HCT116 (cell line): ENCODE measurements around the gene TNS3. TPM values are rescaled to one million over a fixed set of nuclear protein-coding genes. Genes with fewer than 3 reads are reported as not detected.

Experiments
- ATAC-seq: fragments of 200-7000 bp; cut with Tn5 transposase; 2 replicates; pipeline ENCODE4 v1.9.1; 2020; ENCODE audit warnings: mild to moderate bottlenecking, moderate library complexity
- BruUV-seq: library from RNA; stranded (reverse); fragments of 400-500 nt; replicated peaks from 2 replicates; lab custom pipeline; 2021; lab: Mats Ljungman, UMichigan
- CTCF ChIA-PET: fragments of 300-600 bp; sonication (Branson Sonifier 250); formaldehyde crosslinking; loops from one replicate; lab custom pipeline; 2021; ENCODE audit warnings: antibody characterized with exemption; lab: Charles Lee
- POLR2A ChIA-PET: fragments of 300-600, 350-600 bp; sonication (Branson Sonifier 250); formaldehyde crosslinking; loops from one replicate; lab custom pipeline; 2021; ENCODE audit warnings: antibody characterized with exemption; lab: Charles Lee
- RAD21 ChIA-PET, 2 experiments: fragments of 300-600 bp; sonication (Branson Sonifier 250); formaldehyde crosslinking; loops; one replicate each; lab custom pipeline; 2023; ENCODE audit warnings: low total read pairs in 2 of 2; ENCODE audit not compliant: uncharacterized antibody in 2 of 2, unreplicated experiment in 2 of 2, low non-redundant PET in 1 of 2; lab: Charles Lee
- DNase-seq: peaks from one replicate; pipeline ENCODE4 v3.0.0-alpha.2; 2010; ENCODE audit warnings: low read depth, low spot score
- H2AFZ ChIP-seq: fragments of 200-600 bp; shearing (Covaris generic), sonication (generic); 2 replicates; pipeline ENCODE4 v1.6.1; 2017; ENCODE audit warnings: low read depth, mixed run types, mixed read lengths, antibody characterized with exemption, low read length; ENCODE audit not compliant: poor library complexity, severe bottlenecking
- H3K27ac ChIP-seq: 2 replicates; pipeline ENCODE4 v1.5.1; 2012; ENCODE audit warnings: low read depth, low read length
- H3K27me3 ChIP-seq: fragments of 200-600 bp; sonication (generic); 2 replicates; pipeline ENCODE4 v1.6.1; 2016; ENCODE audit warnings: mixed run types, low read length, mixed read lengths; ENCODE audit not compliant: insufficient read depth
- H3K36me3 ChIP-seq, 2 experiments: fragments of 200-500 bp in 1 of 2; fragments of 200-600 bp in 1 of 2; sonication (Bioruptor generic) in 1 of 2; sonication (generic) in 1 of 2; 2 replicates each; pipeline versions ENCODE4 v1.5.1 to v1.6.1; 2014 to 2016; ENCODE audit warnings: low read length in 2 of 2, inconsistent platforms in 1 of 2, mixed read lengths in 1 of 2, mixed run types in 1 of 2; ENCODE audit not compliant: insufficient read depth in 2 of 2, control insufficient read depth in 1 of 2
- H3K4me1 ChIP-seq, 2 experiments: fragments of 200-600 bp in 1 of 2; sonication (generic) in 1 of 2; 2 replicates each; pipeline versions ENCODE4 v1.5.1 to v1.6.1; 2012 to 2017; ENCODE audit warnings: low read length in 2 of 2, inconsistent platforms in 1 of 2, mild to moderate bottlenecking in 1 of 2, mixed read lengths in 1 of 2, mixed run types in 1 of 2, moderate library complexity in 1 of 2; ENCODE audit not compliant: insufficient read depth in 2 of 2, control insufficient read depth in 1 of 2
- H3K4me2 ChIP-seq: fragments of 200-600 bp; sonication (generic); 2 replicates; pipeline ENCODE4 v1.6.1; 2017; ENCODE audit warnings: mixed run types, low read length, mixed read lengths
- H3K4me3 ChIP-seq, 2 experiments: fragments of 200-600 bp in 1 of 2; sonication (generic) in 1 of 2; replicated peaks in 1 of 2; 2 replicates each; pipeline ENCODE4 v1.5.1; 2011 to 2016; ENCODE audit warnings: low read length in 2 of 2, control low read depth in 1 of 2, low read depth in 1 of 2, mild to moderate bottlenecking in 1 of 2, mixed read lengths in 1 of 2, mixed run types in 1 of 2
- H3K79me2 ChIP-seq: fragments of 200-600 bp; sonication (generic); 2 replicates; pipeline ENCODE4 v1.6.1; 2017; ENCODE audit warnings: mild to moderate bottlenecking, mixed run types, low read length, moderate library complexity, mixed read lengths; ENCODE audit not compliant: insufficient read depth
- H3K9ac ChIP-seq: fragments of 200-600 bp; sonication (generic); 2 replicates; pipeline ENCODE4 v1.6.1; 2016; ENCODE audit warnings: low read length, mixed read lengths
- H3K9me2 ChIP-seq: fragments of 200-600 bp; sonication (generic), shearing (Covaris generic); 2 replicates; pipeline ENCODE4 v1.6.1; 2017; ENCODE audit warnings: mixed run types, mild to moderate bottlenecking, moderate library complexity; ENCODE audit not compliant: insufficient read depth
- H3K9me3 ChIP-seq, 2 experiments: fragments of 200-500 bp in 1 of 2; fragments of 200-600 bp in 1 of 2; sonication (Bioruptor generic) in 1 of 2; sonication (generic) in 1 of 2; 2 replicates each; pipeline ENCODE4 v1.6.1; 2014 to 2017; ENCODE audit warnings: low read length in 2 of 2, mixed read lengths in 2 of 2, inconsistent platforms in 1 of 2, low read depth in 1 of 2, mild to moderate bottlenecking in 1 of 2, mixed run types in 1 of 2, moderate library complexity in 1 of 2; ENCODE audit not compliant: control insufficient read depth in 1 of 2, insufficient read depth in 1 of 2
- H4K20me1 ChIP-seq: fragments of 200-600 bp; sonication (generic), shearing (Covaris generic); 2 replicates; pipeline ENCODE4 v1.6.1; 2017; ENCODE audit warnings: mixed run types, mild to moderate bottlenecking, moderate library complexity; ENCODE audit not compliant: insufficient read depth
- CBX3 ChIP-seq: IDR thresholded peaks from 2 replicates; pipeline ENCODE4 v1.6.1; 2012; ENCODE audit warnings: low read depth
- CEBPB ChIP-seq: IDR thresholded peaks from 2 replicates; pipeline ENCODE4 v1.6.1; 2012; ENCODE audit warnings: low read depth
- EGR1 ChIP-seq: IDR thresholded peaks from 2 replicates; pipeline ENCODE4 v1.6.1; 2012; ENCODE audit warnings: low read depth
- ELF1 ChIP-seq: IDR thresholded peaks from 2 replicates; pipeline ENCODE4 v1.6.1; 2012; ENCODE audit warnings: low read depth, borderline replicate concordance
- EZH2 ChIP-seq: fragments of 200-600 bp; sonication (generic); IDR thresholded peaks from 2 replicates; pipeline ENCODE4 v1.6.1; 2017; ENCODE audit warnings: antibody characterized with exemption, mixed run types
- JUND ChIP-seq: IDR thresholded peaks from 2 replicates; pipeline ENCODE4 v1.6.1; 2012
- POLR2A ChIP-seq: IDR thresholded peaks from 2 replicates; pipeline ENCODE4 v1.7.0; 2011; ENCODE audit warnings: borderline replicate concordance; ENCODE audit not compliant: insufficient read depth, insufficient read length; ENCODE audit errors: extremely low read depth
- POLR2AphosphoS5 ChIP-seq: IDR thresholded peaks from 2 replicates; pipeline ENCODE4 v1.6.1; 2011; ENCODE audit warnings: mild to moderate bottlenecking, low read depth, low read length, moderate library complexity
- RAD21 ChIP-seq: IDR thresholded peaks from 2 replicates; pipeline ENCODE4 v1.6.1; 2012; ENCODE audit warnings: low read depth, mild to moderate bottlenecking
- SIN3A ChIP-seq: IDR thresholded peaks from 2 replicates; pipeline ENCODE4 v1.6.1; 2012; ENCODE audit warnings: low read depth
- SP1 ChIP-seq: IDR thresholded peaks from 2 replicates; pipeline ENCODE4 v1.6.1; 2012; ENCODE audit warnings: low read depth
- SRF ChIP-seq: IDR thresholded peaks from 2 replicates; pipeline ENCODE4 v1.6.1; 2012; ENCODE audit warnings: low read depth
- YY1 ChIP-seq: IDR thresholded peaks from 2 replicates; pipeline ENCODE4 v1.6.1; 2011; ENCODE audit warnings: low read length, low read depth, moderate library complexity, mild to moderate bottlenecking; ENCODE audit not compliant: insufficient replicate concordance; ENCODE audit errors: extremely low read depth
- ZFX ChIP-seq: fragments of 450-650 bp; IDR thresholded peaks from 2 replicates; pipeline ENCODE4 v1.6.1; 2017
- ZNF274 ChIP-seq: fragments of 200-500 bp; sonication (Bioruptor generic); IDR thresholded peaks from 2 replicates; pipeline ENCODE4 v1.6.1; 2014; ENCODE audit warnings: mild to moderate bottlenecking, low read depth, low read length, inconsistent platforms
- intact Hi-C: fragments of 100-400 bp; cut with micrococcal nuclease; formaldehyde crosslinking; loops from 2 replicates; pipeline ENCODE4 v1.10.0; 2022
- total RNA-seq: library from RNA; stranded (reverse); gene quantifications from one replicate; pipeline ENCODE4 v1.2.1, GENCODE V29; 2021; ENCODE audit not compliant: unreplicated experiment
- TF ChIP-seq, protein P1 (sequence below), 3 experiments: fragments of 200-600 bp in 1 of 3; sonication (generic) in 1 of 3; IDR thresholded peaks in 2 of 3; conservative IDR thresholded peaks in 1 of 3; 2 replicates each; pipeline ENCODE4 v1.5.1; 2012 to 2017; ENCODE audit warnings: low read depth in 2 of 3, low read length in 2 of 3, antibody characterized with exemption in 1 of 3, borderline replicate concordance in 1 of 3, control low read depth in 1 of 3, mild to moderate bottlenecking in 1 of 3, mixed read lengths in 1 of 3, mixed run types in 1 of 3, moderate library complexity in 1 of 3; ENCODE audit not compliant: insufficient read depth in 1 of 3
- TF ChIP-seq, protein P2 (sequence below): IDR thresholded peaks from 2 replicates; pipeline ENCODE4 v1.6.1; 2012; ENCODE audit warnings: low read depth
- TF ChIP-seq, protein P3 (sequence below): IDR thresholded peaks from 2 replicates; pipeline ENCODE4 v1.6.1; 2012
- TF ChIP-seq, protein P4 (sequence below): IDR thresholded peaks from 2 replicates; pipeline ENCODE4 v1.6.1; 2011; ENCODE audit warnings: mild to moderate bottlenecking, low read length, moderate library complexity; ENCODE audit not compliant: insufficient replicate concordance; ENCODE audit errors: extremely low read depth
- TF ChIP-seq, protein P5 (sequence below): IDR thresholded peaks from 2 replicates; pipeline ENCODE4 v1.6.1; 2012

Gene TNS3
- total RNA-seq, 1 experiment from 2014 or later: 9.1 TPM

DNA sequence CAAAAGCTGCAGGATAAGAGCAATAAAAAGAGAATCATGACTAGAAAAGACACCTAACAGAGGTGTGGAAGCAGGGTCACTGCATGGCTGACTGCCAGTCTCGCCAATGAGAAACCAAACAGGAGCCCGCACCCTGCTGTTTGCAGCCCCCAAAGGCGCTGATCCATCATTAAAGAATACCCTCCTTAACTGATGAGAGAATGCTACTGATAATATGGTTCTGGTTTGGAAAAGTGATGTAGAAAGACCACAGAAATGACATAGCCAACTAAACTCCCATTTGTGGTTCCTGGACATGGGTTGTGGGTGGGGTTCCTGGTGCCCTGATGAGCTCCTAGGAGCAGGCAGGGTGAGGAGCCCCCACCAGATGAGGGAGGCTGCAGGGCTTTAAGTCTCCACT, 207.4 kb downstream of the TNS3 start:
- H3K4me1 ChIP-seq: peaks cover 26 to 31% of the 10 kb centered on the region in 2 experiments
- TF ChIP-seq, protein P1, sequence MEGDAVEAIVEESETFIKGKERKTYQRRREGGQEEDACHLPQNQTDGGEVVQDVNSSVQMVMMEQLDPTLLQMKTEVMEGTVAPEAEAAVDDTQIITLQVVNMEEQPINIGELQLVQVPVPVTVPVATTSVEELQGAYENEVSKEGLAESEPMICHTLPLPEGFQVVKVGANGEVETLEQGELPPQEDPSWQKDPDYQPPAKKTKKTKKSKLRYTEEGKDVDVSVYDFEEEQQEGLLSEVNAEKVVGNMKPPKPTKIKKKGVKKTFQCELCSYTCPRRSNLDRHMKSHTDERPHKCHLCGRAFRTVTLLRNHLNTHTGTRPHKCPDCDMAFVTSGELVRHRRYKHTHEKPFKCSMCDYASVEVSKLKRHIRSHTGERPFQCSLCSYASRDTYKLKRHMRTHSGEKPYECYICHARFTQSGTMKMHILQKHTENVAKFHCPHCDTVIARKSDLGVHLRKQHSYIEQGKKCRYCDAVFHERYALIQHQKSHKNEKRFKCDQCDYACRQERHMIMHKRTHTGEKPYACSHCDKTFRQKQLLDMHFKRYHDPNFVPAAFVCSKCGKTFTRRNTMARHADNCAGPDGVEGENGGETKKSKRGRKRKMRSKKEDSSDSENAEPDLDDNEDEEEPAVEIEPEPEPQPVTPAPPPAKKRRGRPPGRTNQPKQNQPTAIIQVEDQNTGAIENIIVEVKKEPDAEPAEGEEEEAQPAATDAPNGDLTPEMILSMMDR (IDR thresholded peaks at IDR 0.05 in 2 of 3, conservative IDR thresholded peaks at IDR 0.05 in 1 of 3; ENCODE audit: borderline replicate concordance in 1 of 3, insufficient read depth in 1 of 3, low read depth in 2 of 3, low read length in 2 of 3): no peak
- no peak for TF ChIP-seq JUND
- no peak for TF ChIP-seq POLR2A
- TF ChIP-seq ZFX: no peak
- no peak for TF ChIP-seq EGR1
- no peak for TF ChIP-seq YY1
- no peak for TF ChIP-seq POLR2AphosphoS5
- TF ChIP-seq, protein P2, sequence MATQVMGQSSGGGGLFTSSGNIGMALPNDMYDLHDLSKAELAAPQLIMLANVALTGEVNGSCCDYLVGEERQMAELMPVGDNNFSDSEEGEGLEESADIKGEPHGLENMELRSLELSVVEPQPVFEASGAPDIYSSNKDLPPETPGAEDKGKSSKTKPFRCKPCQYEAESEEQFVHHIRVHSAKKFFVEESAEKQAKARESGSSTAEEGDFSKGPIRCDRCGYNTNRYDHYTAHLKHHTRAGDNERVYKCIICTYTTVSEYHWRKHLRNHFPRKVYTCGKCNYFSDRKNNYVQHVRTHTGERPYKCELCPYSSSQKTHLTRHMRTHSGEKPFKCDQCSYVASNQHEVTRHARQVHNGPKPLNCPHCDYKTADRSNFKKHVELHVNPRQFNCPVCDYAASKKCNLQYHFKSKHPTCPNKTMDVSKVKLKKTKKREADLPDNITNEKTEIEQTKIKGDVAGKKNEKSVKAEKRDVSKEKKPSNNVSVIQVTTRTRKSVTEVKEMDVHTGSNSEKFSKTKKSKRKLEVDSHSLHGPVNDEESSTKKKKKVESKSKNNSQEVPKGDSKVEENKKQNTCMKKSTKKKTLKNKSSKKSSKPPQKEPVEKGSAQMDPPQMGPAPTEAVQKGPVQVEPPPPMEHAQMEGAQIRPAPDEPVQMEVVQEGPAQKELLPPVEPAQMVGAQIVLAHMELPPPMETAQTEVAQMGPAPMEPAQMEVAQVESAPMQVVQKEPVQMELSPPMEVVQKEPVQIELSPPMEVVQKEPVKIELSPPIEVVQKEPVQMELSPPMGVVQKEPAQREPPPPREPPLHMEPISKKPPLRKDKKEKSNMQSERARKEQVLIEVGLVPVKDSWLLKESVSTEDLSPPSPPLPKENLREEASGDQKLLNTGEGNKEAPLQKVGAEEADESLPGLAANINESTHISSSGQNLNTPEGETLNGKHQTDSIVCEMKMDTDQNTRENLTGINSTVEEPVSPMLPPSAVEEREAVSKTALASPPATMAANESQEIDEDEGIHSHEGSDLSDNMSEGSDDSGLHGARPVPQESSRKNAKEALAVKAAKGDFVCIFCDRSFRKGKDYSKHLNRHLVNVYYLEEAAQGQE: no peak
- no peak for TF ChIP-seq CEBPB
- TF ChIP-seq, protein P3, sequence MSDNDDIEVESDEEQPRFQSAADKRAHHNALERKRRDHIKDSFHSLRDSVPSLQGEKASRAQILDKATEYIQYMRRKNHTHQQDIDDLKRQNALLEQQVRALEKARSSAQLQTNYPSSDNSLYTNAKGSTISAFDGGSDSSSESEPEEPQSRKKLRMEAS: no peak
- TF ChIP-seq RAD21: no peak
- no peak for TF ChIP-seq SP1
- no peak for TF ChIP-seq SIN3A
- TF ChIP-seq, protein P4, sequence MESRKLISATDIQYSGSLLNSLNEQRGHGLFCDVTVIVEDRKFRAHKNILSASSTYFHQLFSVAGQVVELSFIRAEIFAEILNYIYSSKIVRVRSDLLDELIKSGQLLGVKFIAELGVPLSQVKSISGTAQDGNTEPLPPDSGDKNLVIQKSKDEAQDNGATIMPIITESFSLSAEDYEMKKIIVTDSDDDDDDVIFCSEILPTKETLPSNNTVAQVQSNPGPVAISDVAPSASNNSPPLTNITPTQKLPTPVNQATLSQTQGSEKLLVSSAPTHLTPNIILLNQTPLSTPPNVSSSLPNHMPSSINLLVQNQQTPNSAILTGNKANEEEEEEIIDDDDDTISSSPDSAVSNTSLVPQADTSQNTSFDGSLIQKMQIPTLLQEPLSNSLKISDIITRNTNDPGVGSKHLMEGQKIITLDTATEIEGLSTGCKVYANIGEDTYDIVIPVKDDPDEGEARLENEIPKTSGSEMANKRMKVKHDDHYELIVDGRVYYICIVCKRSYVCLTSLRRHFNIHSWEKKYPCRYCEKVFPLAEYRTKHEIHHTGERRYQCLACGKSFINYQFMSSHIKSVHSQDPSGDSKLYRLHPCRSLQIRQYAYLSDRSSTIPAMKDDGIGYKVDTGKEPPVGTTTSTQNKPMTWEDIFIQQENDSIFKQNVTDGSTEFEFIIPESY: no peak
- TF ChIP-seq SRF: no peak
- TF ChIP-seq ELF1: no peak
- TF ChIP-seq CBX3: no peak
- no peak for TF ChIP-seq ZNF274
- TF ChIP-seq EZH2: no peak
- TF ChIP-seq, protein P5, sequence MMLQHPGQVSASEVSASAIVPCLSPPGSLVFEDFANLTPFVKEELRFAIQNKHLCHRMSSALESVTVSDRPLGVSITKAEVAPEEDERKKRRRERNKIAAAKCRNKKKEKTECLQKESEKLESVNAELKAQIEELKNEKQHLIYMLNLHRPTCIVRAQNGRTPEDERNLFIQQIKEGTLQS: no peak
- no peak overlapping the region for H3K9ac ChIP-seq
- CTCF ChIA-PET: no interaction called here
- no peaks in the 10 kb centered on the region for H3K27me3 ChIP-seq
- H3K36me3 ChIP-seq: no peaks in the 10 kb centered on the region
- ATAC-seq (no peak), DNase-seq (no peak)
- no peaks in the 10 kb centered on the region for H3K9me2 ChIP-seq
- POLR2A ChIA-PET: no interaction called here
- no peak overlapping the region for H2AFZ ChIP-seq
- H3K4me2 ChIP-seq: no peak overlapping the region
- no peak overlapping the region for H3K4me3 ChIP-seq
- no peaks in the 10 kb centered on the region for H3K79me2 ChIP-seq
- intact Hi-C loops: no loop called here
- BruUV-seq: no TSS peak
- RAD21 ChIA-PET: no interaction called here
- H3K27ac ChIP-seq: no peak overlapping the region
- no peaks in the 10 kb centered on the region for H3K9me3 ChIP-seq
- no peaks in the 10 kb centered on the region for H4K20me1 ChIP-seq
